EH (cell line): Measurements from ENCODE around the gene PARD6B.

ENCODE experiments used
- DNase-seq: peaks from one replicate; pipeline ENCODE4 v3.0.0-alpha.2; 2015; ENCODE audit warnings: low read depth

The PARD6B gene

GRCh38 chr20:50724112-50724725, 7.2 kb upstream of the PARD6B start:
- DNase-seq: no peak

GRCh38 chr20:50724851-50725723, 6.3 kb upstream of the PARD6B start:
- DNase-seq: peak; percentile 98

GRCh38 chr20:50725724-50726005, 5.7 kb upstream of the PARD6B start:
- no peak for DNase-seq

GRCh38 chr20:50726955-50727791, 4.2 kb upstream of the PARD6B start:
- no peak for DNase-seq

- DNase-seq: no peak
Measured at GRCh38 chr20:50727792-50728485, 3.4 kb upstream of the PARD6B start.

GRCh38 chr20:50728486-50728980, 2.8 kb upstream of the PARD6B start:
- no peak for DNase-seq

- peak; percentile 16 for DNase-seq
Measured at GRCh38 chr20:50728981-50729874, 2.2 kb upstream of the PARD6B start.

- DNase-seq: peak; percentile 38
Measured at GRCh38 chr20:50729901-50730764, 1.2 kb upstream of the PARD6B start.

- DNase-seq: no peak
Measured at GRCh38 chr20:50730765-50731054, 670 bp upstream of the PARD6B start.

GRCh38 chr20:50731930-50732690, 730 bp downstream of the PARD6B start:
- no peak for DNase-seq

GRCh38 chr20:50733644-50734349, 2.4 kb downstream of the PARD6B start:
- no peak for DNase-seq

GRCh38 chr20:50734730-50735679, 3.6 kb downstream of the PARD6B start:
- no peak for DNase-seq

GRCh38 chr20:50735813-50736212, 4.4 kb downstream of the PARD6B start:
- no peak for DNase-seq

GRCh38 chr20:50737352-50737751, 6.0 kb downstream of the PARD6B start:
- no peak for DNase-seq

- no peak for DNase-seq
Measured at GRCh38 chr20:50743087-50743486, 11.7 kb downstream of the PARD6B start.

GRCh38 chr20:50744143-50744792, 12.9 kb downstream of the PARD6B start:
- DNase-seq: peak; percentile 92

GRCh38 chr20:50745634-50746137, 14.3 kb downstream of the PARD6B start:
- DNase-seq: peak; percentile 14
